K562 (cell line): ENCODE results near the gene SPATA25. TPM values are rescaled to one million over a fixed set of nuclear protein-coding genes. Genes with fewer than 3 reads are reported as not detected.

ENCODE experiments used
- BHLHE40 ChIP-seq: IDR thresholded peaks from 2 replicates; pipeline ENCODE4 v1.6.1; 2011; ENCODE audit warnings: low read length, improper control_type of control experiment
- CC2D1A ChIP-seq: fragments of 450-650 bp; IDR thresholded peaks from 2 replicates; pipeline ENCODE4 v1.6.1; 2017; ENCODE audit warnings: mild to moderate bottlenecking
- CREBBP ChIP-seq: IDR thresholded peaks from one replicate; pipeline ENCODE4 v1.6.1; 2012; ENCODE audit warnings: low read depth, mild to moderate bottlenecking, control low read depth, inconsistent platforms, low read length
- ELF1 ChIP-seq: fragments of 200-800 bp; sonication (Bioruptor generic); IDR thresholded peaks from 2 replicates; pipeline ENCODE4 v1.6.1; 2016; ENCODE audit warnings: missing genetic modification characterization, missing compliant biosample characterization
- EP400 ChIP-seq: fragments of 450-650 bp; IDR thresholded peaks from 2 replicates; pipeline ENCODE4 v1.6.1; 2017; ENCODE audit warnings: antibody characterized with exemption, mild to moderate bottlenecking, moderate library complexity
- FOXA1 ChIP-seq: fragments of 450-650 bp; IDR thresholded peaks from 2 replicates; pipeline ENCODE4 v1.6.1; 2016; ENCODE audit warnings: mild to moderate bottlenecking, borderline replicate concordance
- FOXM1 ChIP-seq, 2 experiments: fragments of 450-650 bp in 1 of 2; sonication (generic) in 1 of 2; formaldehyde crosslinking in 1 of 2; IDR thresholded peaks; 2 replicates each; pipeline versions ENCODE4 v1.6.1 to v1.9.0; 2017 to 2022; ENCODE audit warnings: low read depth in 2 of 2, mild to moderate bottlenecking in 2 of 2, missing genetic modification reagents in 1 of 2, moderate library complexity in 1 of 2
- HNRNPLL ChIP-seq: fragments of 200-400 bp; formaldehyde crosslinking; IDR thresholded peaks from 2 replicates; pipeline ENCODE4 v1.6.1; 2017; ENCODE audit warnings: low read length, low read depth, mild to moderate bottlenecking; ENCODE audit not compliant: poor library complexity, severe bottlenecking
- JUN ChIP-seq, 2 experiments: sonication (generic) in 1 of 2; formaldehyde crosslinking in 1 of 2; IDR thresholded peaks; 2 replicates each; pipeline versions ENCODE4 v1.6.1 to v1.8.0; 2012 to 2022; ENCODE audit warnings: borderline replicate concordance in 2 of 2, mild to moderate bottlenecking in 2 of 2, improper control_type of control experiment in 1 of 2, low read depth in 1 of 2, low read length in 1 of 2, missing genetic modification reagents in 1 of 2
- KAT7 ChIP-seq: sonication (generic); formaldehyde crosslinking; IDR thresholded peaks from 2 replicates; pipeline ENCODE4 v1.8.0; 2022; ENCODE audit warnings: missing genetic modification reagents, mild to moderate bottlenecking, borderline replicate concordance
- KLF16 ChIP-seq: IDR thresholded peaks from 2 replicates; pipeline ENCODE4 v1.6.1; 2016; ENCODE audit warnings: antibody characterized with exemption
- LCOR ChIP-seq: sonication (generic); formaldehyde crosslinking; IDR thresholded peaks from 2 replicates; pipeline ENCODE4 v1.8.0; 2022; ENCODE audit warnings: mild to moderate bottlenecking, missing genetic modification reagents
- NFE2L1 ChIP-seq: fragments of 450-650 bp; IDR thresholded peaks from 2 replicates; pipeline ENCODE4 v1.6.1; 2016; ENCODE audit warnings: missing genetic modification characterization, low read depth, mild to moderate bottlenecking, missing compliant biosample characterization, moderate library complexity, borderline replicate concordance
- NRF1 ChIP-seq, 2 experiments: fragments of 450-650 bp; IDR thresholded peaks in 1 of 2; conservative IDR thresholded peaks in 1 of 2; 2 replicates each; pipeline ENCODE4 v1.6.1; 2014; ENCODE audit warnings: mild to moderate bottlenecking in 2 of 2
- PHF8 ChIP-seq: fragments of 200-600 bp; sonication (generic); IDR thresholded peaks from 2 replicates; pipeline ENCODE4 v1.6.1; 2012; ENCODE audit warnings: mixed run types, mild to moderate bottlenecking, inconsistent platforms, low read length, moderate library complexity, borderline replicate concordance
- POLR2A ChIP-seq: fragments of 450-650 bp; conservative IDR thresholded peaks from 2 replicates; pipeline ENCODE4 v1.6.1; 2016
- POLR2H ChIP-seq: IDR thresholded peaks from 2 replicates; pipeline ENCODE4 v1.6.1; 2016; ENCODE audit warnings: missing genetic modification characterization, low read depth, mild to moderate bottlenecking, control low read depth, missing compliant biosample characterization, moderate library complexity
- RBM22 ChIP-seq: fragments of 200-400 bp; formaldehyde crosslinking; IDR thresholded peaks from 2 replicates; pipeline ENCODE4 v1.6.1; 2018; ENCODE audit warnings: low read length, low read depth; ENCODE audit not compliant: poor library complexity, severe bottlenecking
- TAL1 ChIP-seq: fragments of 450-650 bp; IDR thresholded peaks from 2 replicates; pipeline ENCODE4 v1.6.1; 2016; ENCODE audit warnings: mild to moderate bottlenecking
- TFAM ChIP-seq: fragments of 250-450 bp; sonication (Bioruptor Pico); conservative IDR thresholded peaks from 2 replicates; pipeline ENCODE4 v1.5.0; 2021; ENCODE audit warnings: mild to moderate bottlenecking, moderate library complexity
- ZBTB17 ChIP-seq: fragments of 450-650 bp; formaldehyde crosslinking; IDR thresholded peaks from 2 replicates; pipeline ENCODE4 v1.4.0; 2020; ENCODE audit warnings: mild to moderate bottlenecking
- ZBTB8A ChIP-seq: fragments of 450-650 bp; IDR thresholded peaks from 2 replicates; pipeline ENCODE4 v1.6.1; 2018; ENCODE audit warnings: mild to moderate bottlenecking, moderate library complexity; ENCODE audit not compliant: partially characterized antibody
- ZNF263 ChIP-seq: sonication (generic); formaldehyde crosslinking; IDR thresholded peaks from 2 replicates; pipeline ENCODE4 v1.8.0; 2022; ENCODE audit warnings: mild to moderate bottlenecking, missing genetic modification reagents, borderline replicate concordance
- ZNF589 ChIP-seq: fragments of 200-800 bp; sonication (Bioruptor generic); IDR thresholded peaks from 2 replicates; pipeline ENCODE4 v1.6.1; 2016; ENCODE audit warnings: low read depth, missing genetic modification characterization, missing compliant biosample characterization
- polyA plus RNA-seq, 8 experiments: library from polyadenylated mRNA; depleted of rRNA in 4 of 8; stranded (reverse) in 5 of 8; unstranded in 3 of 8; fragments of >200 nt; fragmentation: Nextera tagmentation in 2 of 8; fragmentation: Illumina TruSeq in 1 of 8; extraction: Ambion mirVana in 2 of 8; extraction: Trizol in 1 of 8; gene quantifications; 2 replicates each; pipeline versions ENCODE4 v1.2.1 to v1.2.3, GENCODE V29; 2011 to 2014; ENCODE audit warnings: inconsistent platforms in 1 of 8, missing spikeins in 1 of 8
- total RNA-seq, 7 experiments: library from RNA; depleted of rRNA in 6 of 7; stranded (reverse); fragments of >200 nt in 6 of 7; fragmentation: Illumina TruSeq in 2 of 7; extraction: Trizol in 2 of 7; gene quantifications; 2 replicates each; pipeline versions ENCODE4 v1.2.1 to v1.2.3, GENCODE V29; 2011 to 2021; ENCODE audit warnings: low replicate concordance in 1 of 7
- TF ChIP-seq, protein P1 (sequence below): sonication (generic); formaldehyde crosslinking; IDR thresholded peaks from 2 replicates; pipeline ENCODE4 v1.8.0; 2023; ENCODE audit warnings: mild to moderate bottlenecking, missing genetic modification reagents

The SPATA25 gene
- total and polyA plus RNA-seq, 9 of the 15 experiments (the other 6 are each of a cell fraction or from before 2014, with no cell fraction given) = 0.21 to 0.95 (median 0.53) TPM; not detected in 3

DNA sequence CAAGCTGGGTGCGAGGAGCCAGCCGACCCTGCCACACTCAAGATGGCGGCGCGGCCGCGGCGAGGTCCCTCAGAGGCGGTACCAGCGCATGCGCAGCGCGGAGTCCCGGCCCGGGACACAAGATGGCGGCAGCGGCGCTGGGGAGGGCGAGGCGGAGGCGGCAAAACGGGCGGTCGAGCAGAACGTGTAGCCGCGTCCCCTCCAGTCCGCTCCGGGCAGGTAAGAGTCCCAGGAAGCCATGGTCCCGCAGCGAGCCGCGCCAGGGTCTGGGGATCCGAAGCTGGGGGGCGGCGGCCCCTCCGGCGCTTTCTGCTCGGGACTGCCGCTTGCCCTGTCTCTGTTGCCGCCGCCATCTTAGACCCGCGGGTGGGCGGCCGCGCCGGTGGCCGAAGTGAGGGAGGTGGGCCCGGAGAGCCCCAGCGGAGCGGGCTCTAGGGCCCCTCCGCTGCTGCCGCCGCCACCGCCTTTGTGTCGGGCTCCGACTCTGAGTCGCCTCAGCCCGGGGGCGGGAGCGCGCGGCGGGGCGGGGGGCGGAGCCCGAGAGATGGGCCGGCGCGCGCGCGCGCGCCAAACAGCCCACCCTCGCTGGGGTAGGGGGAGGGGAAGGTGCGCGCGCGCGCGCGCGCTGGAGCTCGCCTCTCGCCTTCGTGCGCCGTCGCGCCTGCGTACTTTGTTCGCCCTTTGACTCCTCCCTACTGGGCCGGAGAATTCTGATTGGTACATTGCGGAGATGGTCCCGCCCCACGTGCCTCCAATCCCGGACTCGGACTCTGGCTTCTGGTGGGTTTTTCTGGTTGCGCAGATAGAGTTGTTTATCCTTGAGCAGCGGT, 47.4 kb upstream of the SPATA25 start, which contains the start of gene PCIF1 (continued):
- TF ChIP-seq FOXA1 (no peak; the same call in 1 of the 2 replicates), PHF8 (peak; percentile 97), RBM22 (peak; percentile 53), HNRNPLL (peak; percentile 98), POLR2H (tag) (peak; percentile 94), ZBTB17 (CRISPR knock-in tag) (peak; percentile 55; the same call in 1 of the 2 replicates), EP400 (peak; percentile 79), CC2D1A (no peak; the same call in 1 of the 2 replicates), TFAM (CRISPR knock-in tag) (no peak), LCOR (CRISPR knock-in tag) (peak; percentile 40; the same call in 1 of the 2 replicates), JUN (IDR thresholded peaks at IDR 0.05; ENCODE audit: borderline replicate concordance, low read depth, low read length) (no peak; the same call in 1 of the 2 replicates), JUN (CRISPR knock-in tag; IDR thresholded peaks at IDR 0.05; ENCODE audit: borderline replicate concordance) (0 out of 2 replicates have a peak, but pooled peaks have one; percentile 48), POLR2A (peak; percentile 99), BHLHE40 (peak; percentile 18; the same call in 1 of the 2 replicates), NRF1 (conservative IDR thresholded peaks at IDR 0.05 in 1 of 2, IDR thresholded peaks at IDR 0.05 in 1 of 2) (peak; percentile 96 to 98), ZBTB8A (no peak), FOXM1 (IDR thresholded peaks at IDR 0.05; ENCODE audit: low read depth) (no peak), FOXM1 (CRISPR knock-in tag; IDR thresholded peaks at IDR 0.05; ENCODE audit: low read depth) (peak; percentile 92), CREBBP (no peak), TAL1 (no peak; the same call in 1 of the 2 replicates), NFE2L1 (tag) (no peak), ZNF589 (CRISPR knock-in tag) (peak; percentile 90), KLF16 (no peak), ZNF263 (CRISPR knock-in tag) (peak; percentile 64; the same call in 1 of the 2 replicates), KAT7 (CRISPR knock-in tag) (no peak), ELF1 (tag) (no peak)
- TF ChIP-seq, protein P1, sequence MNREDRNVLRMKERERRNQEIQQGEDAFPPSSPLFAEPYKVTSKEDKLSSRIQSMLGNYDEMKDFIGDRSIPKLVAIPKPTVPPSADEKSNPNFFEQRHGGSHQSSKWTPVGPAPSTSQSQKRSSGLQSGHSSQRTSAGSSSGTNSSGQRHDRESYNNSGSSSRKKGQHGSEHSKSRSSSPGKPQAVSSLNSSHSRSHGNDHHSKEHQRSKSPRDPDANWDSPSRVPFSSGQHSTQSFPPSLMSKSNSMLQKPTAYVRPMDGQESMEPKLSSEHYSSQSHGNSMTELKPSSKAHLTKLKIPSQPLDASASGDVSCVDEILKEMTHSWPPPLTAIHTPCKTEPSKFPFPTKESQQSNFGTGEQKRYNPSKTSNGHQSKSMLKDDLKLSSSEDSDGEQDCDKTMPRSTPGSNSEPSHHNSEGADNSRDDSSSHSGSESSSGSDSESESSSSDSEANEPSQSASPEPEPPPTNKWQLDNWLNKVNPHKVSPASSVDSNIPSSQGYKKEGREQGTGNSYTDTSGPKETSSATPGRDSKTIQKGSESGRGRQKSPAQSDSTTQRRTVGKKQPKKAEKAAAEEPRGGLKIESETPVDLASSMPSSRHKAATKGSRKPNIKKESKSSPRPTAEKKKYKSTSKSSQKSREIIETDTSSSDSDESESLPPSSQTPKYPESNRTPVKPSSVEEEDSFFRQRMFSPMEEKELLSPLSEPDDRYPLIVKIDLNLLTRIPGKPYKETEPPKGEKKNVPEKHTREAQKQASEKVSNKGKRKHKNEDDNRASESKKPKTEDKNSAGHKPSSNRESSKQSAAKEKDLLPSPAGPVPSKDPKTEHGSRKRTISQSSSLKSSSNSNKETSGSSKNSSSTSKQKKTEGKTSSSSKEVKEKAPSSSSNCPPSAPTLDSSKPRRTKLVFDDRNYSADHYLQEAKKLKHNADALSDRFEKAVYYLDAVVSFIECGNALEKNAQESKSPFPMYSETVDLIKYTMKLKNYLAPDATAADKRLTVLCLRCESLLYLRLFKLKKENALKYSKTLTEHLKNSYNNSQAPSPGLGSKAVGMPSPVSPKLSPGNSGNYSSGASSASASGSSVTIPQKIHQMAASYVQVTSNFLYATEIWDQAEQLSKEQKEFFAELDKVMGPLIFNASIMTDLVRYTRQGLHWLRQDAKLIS (CRISPR knock-in tag) = peak; percentile 95; the same call in 1 of the 2 replicates
